BLaER1 treated with 17β-estradiol and CSF1 and Interleukin-3, amounts not matched to agents 10 nM and 100 nM (cell line): ENCODE data around the gene PCDH18.
"Not testable (repeated sequence)": the region's sequence is repeated elsewhere in the genome, so short reads cannot be mapped to it uniquely, and the experiment has no call there.

ENCODE experiments used
- H3K27ac ChIP-seq, 11 experiments: shearing (Covaris generic); formaldehyde crosslinking; 2 replicates each; pipeline ENCODE4 v1.8.1; 2022
- H3K27me3 ChIP-seq, 11 experiments: shearing (Covaris generic); formaldehyde crosslinking; 2 replicates each; pipeline ENCODE4 v1.8.1; 2022
- H3K36me3 ChIP-seq, 11 experiments: shearing (Covaris generic); formaldehyde crosslinking; 2 replicates each; pipeline ENCODE4 v1.8.1; 2022
- H3K4me1 ChIP-seq, 10 experiments: shearing (Covaris generic); formaldehyde crosslinking; 2 replicates each; pipeline ENCODE4 v1.8.1; 2022
- H3K4me2 ChIP-seq, 11 experiments: shearing (Covaris generic); formaldehyde crosslinking; 2 replicates each; pipeline ENCODE4 v1.8.1; 2022
- H3K4me3 ChIP-seq, 10 experiments: shearing (Covaris generic); formaldehyde crosslinking; 2 replicates each; pipeline ENCODE4 v1.8.1; 2022
- H3K9ac ChIP-seq, 11 experiments: shearing (Covaris generic); formaldehyde crosslinking; 2 replicates each; pipeline ENCODE4 v1.8.1; 2022
- H3K9me3 ChIP-seq, 11 experiments: shearing (Covaris generic); formaldehyde crosslinking; replicated peaks in 1 of 11; 2 replicates each; pipeline ENCODE4 v1.8.1; 2022
- H4K20me1 ChIP-seq, 11 experiments: shearing (Covaris generic); formaldehyde crosslinking; 2 replicates each; pipeline ENCODE4 v1.8.1; 2022
- Cebpa-rat ChIP-seq, 11 experiments: shearing (Covaris generic); IDR thresholded peaks; 2 replicates each; pipeline ENCODE4 v1.8.1; 2022

The PCDH18 gene

GRCh38 chr4:137495578-137495977 lies 36.7 kb downstream of the PCDH18 start:
- H3K9ac ChIP-seq, result no peak overlapping the region
- TF ChIP-seq Cebpa-rat (IDR thresholded peaks at IDR 0.05), result no peak
- no peaks in the 10 kb centered on the region for H3K4me1 ChIP-seq
- no peak overlapping the region for H3K4me3 ChIP-seq
- H3K9me3 ChIP-seq, result no peaks in the 10 kb centered on the region
- H3K27me3 ChIP-seq, result no peaks in the 10 kb centered on the region
- H4K20me1 ChIP-seq, result no peaks in the 10 kb centered on the region
- H3K4me2 ChIP-seq, result no peak overlapping the region
- no peak overlapping the region for H3K27ac ChIP-seq
- no peaks in the 10 kb centered on the region for H3K36me3 ChIP-seq

GRCh38 chr4:137483313-137483959 lies 48.9 kb downstream of the PCDH18 start:
- not testable (repeated sequence) for H3K4me2 ChIP-seq, H4K20me1 ChIP-seq, H3K36me3 ChIP-seq, H3K27me3 ChIP-seq, H3K27ac ChIP-seq, H3K4me3 ChIP-seq, H3K9me3 ChIP-seq, H3K9ac ChIP-seq, H3K4me1 ChIP-seq

DNA sequence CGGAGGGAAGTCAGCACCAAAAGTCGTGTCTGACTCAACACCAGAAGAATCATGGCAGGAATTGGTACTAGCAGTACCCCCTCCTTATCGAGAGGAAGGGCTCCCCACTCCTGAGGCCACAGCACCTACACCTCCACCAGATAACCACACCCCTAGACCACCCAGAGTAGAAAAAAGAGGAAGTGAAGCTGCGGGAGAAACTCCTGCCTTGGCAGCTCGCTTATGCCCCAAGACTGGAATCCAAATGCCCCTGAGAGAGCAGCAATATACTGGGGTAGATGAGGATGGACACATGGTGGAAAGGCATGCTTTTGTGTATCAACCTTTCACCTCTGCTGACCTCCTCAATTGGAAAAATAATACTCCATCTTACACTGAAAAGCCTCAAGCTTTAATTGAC lies 52.6 kb downstream of the PCDH18 start:
- not testable (repeated sequence) for H3K4me1 ChIP-seq, H4K20me1 ChIP-seq, H3K4me3 ChIP-seq, H3K9me3 ChIP-seq, H3K9ac ChIP-seq, H3K36me3 ChIP-seq, H3K4me2 ChIP-seq, H3K27me3 ChIP-seq, H3K27ac ChIP-seq

DNA sequence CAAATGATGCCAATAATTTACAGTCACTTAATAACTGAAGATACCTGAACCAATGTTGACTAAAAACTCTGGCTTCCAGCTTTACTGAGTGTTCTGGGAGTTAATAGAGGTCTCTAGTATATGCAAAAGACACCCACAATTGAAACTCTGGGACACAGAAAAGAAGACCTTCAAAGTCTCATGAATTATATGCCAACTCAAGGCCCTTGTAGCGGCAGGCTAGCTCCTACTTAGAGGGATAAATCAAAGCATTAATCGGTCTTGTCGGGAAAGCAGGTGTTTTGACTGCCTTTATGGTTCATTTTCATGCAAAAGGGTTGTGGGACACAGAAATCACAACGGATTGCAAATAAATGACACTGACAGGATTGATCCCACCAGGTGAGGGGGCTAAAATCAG lies 55.9 kb downstream of the PCDH18 start:
- Histone ChIP-seq H3K4me2 (no peak overlapping the region), H3K4me1 (no peaks in the 10 kb centered on the region), H3K27ac (no peak overlapping the region), H3K9ac (no peak overlapping the region), H3K9me3 (peaks cover 0 to 5% (median 0%) of the 10 kb centered on the region in 11 experiments; a peak in 5 of 22 replicates), H3K36me3 (no peaks in the 10 kb centered on the region), H3K4me3 (no peak overlapping the region), H3K27me3 (no peaks in the 10 kb centered on the region), H4K20me1 (no peaks in the 10 kb centered on the region)
- no peak for TF ChIP-seq Cebpa-rat (IDR thresholded peaks at IDR 0.05)

GRCh38 chr4:137474711-137475301 lies 57.5 kb downstream of the PCDH18 start:
- no peak for TF ChIP-seq Cebpa-rat (IDR thresholded peaks at IDR 0.05)
- no peaks in the 10 kb centered on the region for H4K20me1 ChIP-seq
- H3K4me3 ChIP-seq, result no peak overlapping the region
- H3K27me3 ChIP-seq, result no peaks in the 10 kb centered on the region
- peaks cover 0 to 5% (median 0%) of the 10 kb centered on the region in 11 experiments; a peak in 5 of 22 replicates for H3K9me3 ChIP-seq
- no peak overlapping the region for H3K9ac ChIP-seq
- H3K4me1 ChIP-seq, result no peaks in the 10 kb centered on the region
- H3K4me2 ChIP-seq, result no peak overlapping the region
- no peaks in the 10 kb centered on the region for H3K36me3 ChIP-seq
- H3K27ac ChIP-seq, result no peak overlapping the region

DNA sequence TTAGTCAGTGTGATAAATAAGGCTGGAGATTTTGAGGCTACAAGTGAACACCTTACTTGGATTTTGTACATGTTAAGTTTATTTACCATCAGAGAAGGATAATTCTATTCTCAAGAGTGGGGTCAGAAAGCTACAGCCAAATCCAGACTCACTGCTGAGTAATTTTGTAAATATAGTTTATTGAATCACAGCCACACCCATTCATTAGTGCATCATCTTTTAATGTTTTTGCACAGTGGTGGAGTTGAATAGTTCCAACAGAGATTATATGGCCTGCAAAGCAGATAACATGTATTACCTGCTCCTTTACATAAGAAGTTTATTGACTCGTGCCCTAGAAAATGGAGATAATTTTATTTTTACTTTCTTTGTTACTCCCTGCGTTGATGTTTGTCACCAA lies 60.4 kb downstream of the PCDH18 start:
- no peak overlapping the region for H3K9ac ChIP-seq
- no peaks in the 10 kb centered on the region for H3K4me1 ChIP-seq
- H3K36me3 ChIP-seq, result no peaks in the 10 kb centered on the region
- no peak overlapping the region for H3K27ac ChIP-seq
- no peaks in the 10 kb centered on the region for H3K27me3 ChIP-seq
- no peak for TF ChIP-seq Cebpa-rat (IDR thresholded peaks at IDR 0.05)
- H4K20me1 ChIP-seq, result no peaks in the 10 kb centered on the region
- no peak overlapping the region for H3K4me3 ChIP-seq
- H3K4me2 ChIP-seq, result no peak overlapping the region
- H3K9me3 ChIP-seq, result peaks cover 10 to 17% (median 11%) of the 10 kb centered on the region in 11 experiments; a peak in 19 of 22 replicates

DNA sequence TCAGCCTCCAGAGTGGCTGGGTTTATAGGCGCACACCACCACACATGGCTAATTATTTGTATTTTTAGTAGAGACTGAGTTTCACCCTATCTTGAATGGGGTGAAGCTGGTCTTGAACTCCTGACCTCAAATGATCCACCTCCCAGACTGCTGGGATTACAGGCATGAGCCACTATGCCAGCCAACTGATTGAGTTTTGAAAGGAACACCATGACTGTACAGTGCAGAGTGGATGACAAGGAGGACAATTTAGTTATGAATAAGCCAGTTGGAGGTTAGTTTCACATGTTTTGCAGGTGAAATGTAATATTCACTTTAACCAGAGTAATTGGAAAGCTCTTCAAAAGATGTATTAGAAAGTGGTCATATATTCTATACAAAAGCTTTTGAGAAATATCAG lies 60.8 kb downstream of the PCDH18 start:
- H3K4me3 ChIP-seq, result no peak overlapping the region
- H3K36me3 ChIP-seq, result no peaks in the 10 kb centered on the region
- TF ChIP-seq Cebpa-rat (IDR thresholded peaks at IDR 0.05), result no peak
- peaks cover 10 to 18% (median 12%) of the 10 kb centered on the region in 11 experiments; a peak in 19 of 22 replicates for H3K9me3 ChIP-seq
- no peak overlapping the region for H3K4me2 ChIP-seq
- H3K4me1 ChIP-seq, result no peaks in the 10 kb centered on the region
- H3K9ac ChIP-seq, result no peak overlapping the region
- H4K20me1 ChIP-seq, result no peaks in the 10 kb centered on the region
- H3K27ac ChIP-seq, result no peak overlapping the region
- no peaks in the 10 kb centered on the region for H3K27me3 ChIP-seq

GRCh38 chr4:137470806-137471205 lies 61.5 kb downstream of the PCDH18 start:
- no peak overlapping the region for H3K4me2 ChIP-seq
- H3K27ac ChIP-seq, result no peak overlapping the region
- no peak for TF ChIP-seq Cebpa-rat (IDR thresholded peaks at IDR 0.05)
- H3K4me1 ChIP-seq, result no peaks in the 10 kb centered on the region
- H3K27me3 ChIP-seq, result no peaks in the 10 kb centered on the region
- H3K36me3 ChIP-seq, result no peaks in the 10 kb centered on the region
- peaks cover 10 to 21% (median 13%) of the 10 kb centered on the region in 11 experiments; a peak in 19 of 22 replicates for H3K9me3 ChIP-seq
- no peak overlapping the region for H3K4me3 ChIP-seq
- no peaks in the 10 kb centered on the region for H4K20me1 ChIP-seq
- H3K9ac ChIP-seq, result no peak overlapping the region
